Activated naive CD4-positive, alpha-beta T cell (primary cell): ENCODE results near the gene PLEKHM1.
"Not testable (repeated sequence)": the region's sequence is repeated elsewhere in the genome, so short reads cannot be mapped to it uniquely, and the experiment has no call there.

Experiments used
- DNase-seq, 4 experiments: peaks; one replicate each; lab custom pipeline; 2025; lab: John Stamatoyannopoulos, UW

The PLEKHM1 gene

DNA sequence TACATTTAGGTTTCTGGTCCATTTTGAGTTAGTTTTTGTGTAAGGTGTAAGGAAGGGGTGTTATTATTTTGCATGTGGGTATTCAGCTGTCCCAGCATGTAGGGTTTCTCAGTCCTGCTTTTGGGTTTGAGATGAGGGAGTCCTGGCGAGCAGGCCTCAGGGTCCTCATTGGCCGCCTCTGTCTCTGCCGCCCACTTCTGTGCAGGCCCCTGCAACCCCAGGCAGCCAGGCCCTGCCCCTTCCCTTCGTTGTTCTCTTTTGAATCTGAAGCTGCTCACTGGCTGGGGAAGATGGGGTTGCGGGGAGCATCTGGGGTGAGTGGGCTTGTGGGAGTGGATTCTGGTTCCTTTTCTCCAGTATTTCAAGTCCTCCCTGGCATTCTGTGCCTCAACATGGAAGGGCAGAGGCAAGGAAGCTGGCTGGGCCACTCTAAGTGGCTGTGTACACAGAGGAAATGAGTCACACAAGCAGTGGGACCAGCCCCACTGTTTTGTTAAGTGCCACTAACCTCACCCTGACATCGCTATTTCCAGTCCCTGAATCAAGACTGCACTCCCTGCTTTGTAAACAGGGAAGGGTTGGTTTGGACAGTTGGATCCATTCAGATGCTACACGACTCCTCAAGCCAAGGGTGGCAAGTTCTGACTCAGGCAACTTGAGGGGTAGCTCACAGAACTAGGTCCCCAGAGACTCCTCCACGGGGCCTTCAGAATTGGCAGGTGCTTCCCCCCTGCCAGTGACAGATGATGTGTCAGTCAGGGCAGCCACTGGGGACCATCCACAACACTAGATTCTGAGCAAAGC is 28.8 kb downstream of the PLEKHM1 start:
- not testable (repeated sequence) for DNase-seq

GRCh38 chr17:45460422-45460821 is 30.1 kb downstream of the PLEKHM1 start:
- DNase-seq, result not testable (repeated sequence)

GRCh38 chr17:45454341-45454740 is 36.2 kb downstream of the PLEKHM1 start:
- DNase-seq, result not testable (repeated sequence)

GRCh38 chr17:45453731-45454130 is 36.8 kb downstream of the PLEKHM1 start:
- not testable (repeated sequence) for DNase-seq

DNA sequence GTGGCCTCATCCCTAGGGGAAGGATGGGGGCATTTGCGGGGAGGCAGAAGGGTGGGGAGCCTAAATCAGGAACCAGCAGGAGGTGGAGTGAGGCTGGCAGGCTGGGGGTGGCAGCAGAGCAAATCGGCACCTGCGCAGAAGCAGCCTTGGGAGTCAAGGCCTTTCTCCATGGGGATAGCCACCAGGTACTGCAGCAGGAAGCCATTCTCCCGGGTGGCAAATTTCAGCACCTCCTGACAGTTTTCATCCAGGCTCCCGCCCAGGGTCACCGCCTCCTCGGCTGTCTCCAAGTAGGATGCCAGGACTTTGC is 37.3 kb downstream of the PLEKHM1 start:
- DNase-seq, result not testable (repeated sequence)

DNA sequence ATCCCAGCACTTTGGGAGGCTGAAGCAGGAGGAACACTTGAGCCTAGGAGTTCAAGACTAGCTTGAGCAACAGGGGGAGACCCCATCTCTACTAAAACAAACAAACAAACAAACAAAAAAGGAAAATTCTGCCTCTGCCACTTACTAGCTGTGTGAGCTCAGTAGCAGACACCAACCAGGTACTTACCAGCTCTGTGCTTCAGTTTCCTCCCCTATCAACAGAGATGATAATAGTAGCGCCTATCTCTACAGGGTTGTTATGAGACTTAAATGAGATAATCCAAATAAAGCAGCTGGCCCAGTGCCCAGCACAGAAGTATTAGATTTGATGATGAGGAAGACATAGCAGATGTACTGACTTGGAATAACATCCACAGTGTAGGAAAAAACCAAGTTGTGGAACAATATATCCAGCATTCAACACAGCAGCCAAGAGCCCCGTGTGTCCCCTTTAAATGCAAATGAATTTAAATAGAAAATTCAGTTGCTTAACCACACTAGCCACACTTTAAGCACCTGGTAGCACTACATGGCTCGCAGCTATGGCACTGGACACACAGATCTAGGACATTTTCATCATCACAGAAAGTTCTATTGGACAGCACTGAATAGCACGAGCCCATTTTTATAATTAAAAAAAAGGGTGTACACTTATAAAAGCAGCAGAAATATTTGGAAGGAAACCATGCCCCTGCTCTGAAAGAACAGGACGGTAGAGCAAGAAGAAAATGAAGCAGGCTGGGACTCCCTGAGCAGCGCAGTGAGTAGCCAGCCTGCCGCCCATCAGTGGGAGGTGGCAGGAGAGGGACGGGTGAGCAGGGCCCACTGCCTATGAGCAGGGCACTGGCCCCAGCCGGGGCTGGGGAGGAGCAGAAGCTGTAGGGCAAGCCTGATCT is 37.9 kb downstream of the PLEKHM1 start:
- DNase-seq, result not testable (repeated sequence)

DNA sequence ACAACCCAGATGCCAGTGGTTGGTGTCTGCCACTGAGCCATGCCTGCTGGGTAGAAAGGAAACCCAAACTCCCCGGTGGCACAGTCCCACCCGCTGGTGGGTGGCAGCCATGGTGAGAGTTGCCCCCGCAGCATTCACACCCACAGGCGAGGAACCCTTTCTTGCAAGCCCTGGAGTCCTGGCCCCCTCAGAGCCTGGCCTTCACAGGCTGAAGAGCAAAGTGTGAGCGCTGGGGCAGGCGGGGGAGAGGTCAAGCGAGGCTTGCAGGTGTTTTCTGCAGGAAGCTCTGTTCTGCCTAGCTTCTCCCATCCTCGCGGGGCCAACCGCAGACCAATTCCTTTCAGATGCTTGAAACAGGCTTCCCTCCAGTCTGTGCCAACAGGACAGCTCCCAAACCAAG is 38.9 kb downstream of the PLEKHM1 start:
- not testable (repeated sequence) for DNase-seq

- DNase-seq, result no peak
These were observed 39.4 kb downstream of the PLEKHM1 start for GRCh38 chr17:45451131-45451530.

DNA sequence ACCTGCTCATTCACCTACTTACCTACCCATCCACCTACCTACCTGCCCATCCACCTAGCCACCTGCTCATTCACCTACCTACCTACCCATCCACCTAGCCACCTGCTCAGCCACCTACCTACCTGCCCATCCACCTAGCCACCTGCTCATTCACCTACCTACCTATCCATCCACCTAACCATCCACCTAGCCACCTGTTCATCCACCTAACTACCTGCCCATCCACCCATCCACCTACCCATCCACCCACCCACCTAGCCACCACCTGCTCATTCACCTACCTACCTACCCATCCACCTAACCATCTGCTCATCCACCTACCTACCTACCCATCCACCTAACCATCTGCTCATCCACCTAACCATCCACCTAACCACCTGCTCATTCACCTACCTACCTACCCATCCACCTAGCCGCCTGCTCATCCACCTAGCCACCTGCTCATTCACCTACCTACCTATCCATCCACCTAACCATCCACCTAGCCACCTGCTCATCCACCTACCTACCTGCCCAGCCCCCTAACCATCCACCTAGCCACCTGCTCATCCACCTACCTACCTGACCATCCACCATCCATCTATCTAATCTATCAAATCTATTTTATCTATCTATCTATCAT is 40.7 kb downstream of the PLEKHM1 start:
- not testable (repeated sequence) for DNase-seq

- not testable (repeated sequence) for DNase-seq
These were observed 41.3 kb downstream of the PLEKHM1 start for GRCh38 chr17:45449260-45449659.

GRCh38 chr17:45448483-45448882 is 42.0 kb downstream of the PLEKHM1 start:
- DNase-seq, result not testable (repeated sequence)

DNA sequence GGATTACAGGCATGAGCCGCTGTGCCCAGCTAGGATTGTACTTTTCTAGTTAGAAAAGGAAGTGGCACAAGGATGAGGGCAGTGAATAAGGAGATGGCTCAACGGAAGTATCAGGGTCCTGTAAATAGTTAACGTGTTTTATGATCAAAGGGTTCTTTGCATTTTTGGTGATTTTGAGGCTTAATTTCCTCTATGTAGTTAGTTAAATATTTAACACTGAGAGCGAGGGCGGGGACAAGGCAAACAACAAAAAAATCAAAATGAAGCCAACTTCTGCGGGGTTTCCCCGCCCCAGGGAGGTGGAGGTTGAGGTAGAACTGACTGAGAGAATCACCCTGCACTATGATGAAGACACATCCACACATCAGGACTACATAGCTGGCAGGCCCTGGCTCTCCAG is 42.5 kb downstream of the PLEKHM1 start:
- not testable (repeated sequence) for DNase-seq

DNA sequence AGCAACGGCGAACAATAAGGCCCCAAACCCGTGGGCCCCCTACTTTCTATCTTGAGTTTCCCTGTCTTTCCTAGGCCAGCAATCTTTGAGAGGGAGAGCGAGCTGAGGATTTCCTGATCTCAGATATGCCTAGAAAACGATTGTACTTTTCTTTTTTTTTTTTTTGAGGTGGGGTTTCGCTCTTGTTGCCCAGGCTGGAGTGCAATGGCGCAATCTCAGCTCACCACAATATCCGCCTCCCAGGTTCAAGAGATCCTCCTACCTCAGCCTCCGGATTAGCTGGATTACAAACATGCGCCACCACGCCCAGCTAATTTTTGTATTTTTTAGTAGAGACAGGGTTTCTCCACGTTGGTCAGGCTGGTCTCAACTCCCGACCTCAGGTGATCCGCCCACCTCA is 42.9 kb downstream of the PLEKHM1 start:
- DNase-seq, result not testable (repeated sequence)

DNA sequence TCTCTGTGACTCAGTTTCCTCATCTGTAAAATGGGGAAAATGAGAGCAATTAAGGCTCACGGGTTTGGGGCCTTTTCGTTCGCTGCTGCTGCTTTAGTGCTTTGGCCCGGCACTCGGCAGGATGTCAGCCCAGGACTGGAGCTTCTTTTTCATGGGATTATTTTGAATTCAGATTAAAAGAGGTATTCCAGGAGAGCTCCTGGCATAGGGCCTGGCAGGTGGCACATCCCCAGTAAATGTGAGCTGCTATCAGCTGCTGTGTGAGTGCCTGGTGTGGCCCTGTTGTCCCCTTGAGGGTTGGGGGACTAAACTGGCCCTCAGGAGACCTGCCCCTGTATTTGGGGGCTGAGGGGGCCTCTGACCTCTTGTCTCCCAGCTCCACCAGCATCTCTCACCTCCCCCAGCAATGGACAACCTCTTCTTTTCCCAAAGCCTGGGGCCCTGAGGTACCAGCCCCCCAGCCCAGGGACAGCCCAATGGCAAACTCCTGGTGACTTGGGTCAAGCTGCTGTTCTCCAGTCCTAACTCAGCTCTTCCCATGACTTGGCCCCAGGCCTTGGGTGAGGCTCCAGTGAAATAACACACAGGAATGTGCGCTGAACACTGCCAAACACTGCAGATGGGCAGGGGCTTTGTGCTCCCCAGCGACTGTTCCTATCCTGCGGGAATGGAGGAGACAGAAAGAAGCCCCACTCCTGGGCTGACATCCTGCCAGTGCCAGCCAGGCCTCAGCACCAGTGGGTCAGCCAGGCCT is 43.5 kb downstream of the PLEKHM1 start:
- DNase-seq, result not testable (repeated sequence)

DNA sequence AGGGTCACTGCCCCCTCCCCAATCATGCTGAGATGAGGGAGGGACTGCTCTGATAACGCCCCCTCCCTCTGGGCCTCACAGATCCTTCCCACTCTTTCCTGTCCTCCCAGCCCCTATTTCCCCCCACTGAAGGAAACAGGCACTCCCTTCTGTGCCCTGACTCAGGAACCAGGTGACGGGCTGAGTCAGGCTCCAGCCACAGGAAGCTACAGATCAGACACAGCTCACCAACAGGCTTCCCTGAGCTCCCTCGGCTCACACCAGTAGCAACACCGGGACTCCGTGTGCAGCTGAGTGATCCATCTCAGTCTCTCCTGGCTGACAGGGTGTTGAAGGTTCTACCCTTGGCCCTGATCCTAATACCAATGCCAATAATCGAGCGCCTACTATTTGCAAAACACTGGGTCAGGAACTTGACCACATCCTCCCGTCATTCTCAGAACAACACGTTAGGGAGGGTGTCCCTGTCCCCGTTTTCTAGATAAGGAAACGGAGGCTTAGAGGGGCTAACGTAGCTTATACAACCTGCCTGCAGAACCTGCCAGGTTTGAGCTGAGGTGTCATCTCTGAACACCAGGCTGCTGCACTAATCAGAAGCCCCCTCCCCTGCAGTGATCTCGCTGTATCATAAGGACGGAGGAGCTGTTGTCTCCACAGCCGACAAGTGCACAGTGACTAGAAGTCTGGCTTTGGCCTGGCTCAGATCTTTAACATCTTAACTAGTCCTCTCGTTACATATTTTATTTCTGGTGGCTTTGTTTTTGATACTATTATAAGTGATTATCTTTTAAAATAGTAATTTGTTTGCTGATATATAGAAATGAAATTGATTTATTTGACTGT is 44.4 kb downstream of the PLEKHM1 start:
- not testable (repeated sequence) for DNase-seq

DNA sequence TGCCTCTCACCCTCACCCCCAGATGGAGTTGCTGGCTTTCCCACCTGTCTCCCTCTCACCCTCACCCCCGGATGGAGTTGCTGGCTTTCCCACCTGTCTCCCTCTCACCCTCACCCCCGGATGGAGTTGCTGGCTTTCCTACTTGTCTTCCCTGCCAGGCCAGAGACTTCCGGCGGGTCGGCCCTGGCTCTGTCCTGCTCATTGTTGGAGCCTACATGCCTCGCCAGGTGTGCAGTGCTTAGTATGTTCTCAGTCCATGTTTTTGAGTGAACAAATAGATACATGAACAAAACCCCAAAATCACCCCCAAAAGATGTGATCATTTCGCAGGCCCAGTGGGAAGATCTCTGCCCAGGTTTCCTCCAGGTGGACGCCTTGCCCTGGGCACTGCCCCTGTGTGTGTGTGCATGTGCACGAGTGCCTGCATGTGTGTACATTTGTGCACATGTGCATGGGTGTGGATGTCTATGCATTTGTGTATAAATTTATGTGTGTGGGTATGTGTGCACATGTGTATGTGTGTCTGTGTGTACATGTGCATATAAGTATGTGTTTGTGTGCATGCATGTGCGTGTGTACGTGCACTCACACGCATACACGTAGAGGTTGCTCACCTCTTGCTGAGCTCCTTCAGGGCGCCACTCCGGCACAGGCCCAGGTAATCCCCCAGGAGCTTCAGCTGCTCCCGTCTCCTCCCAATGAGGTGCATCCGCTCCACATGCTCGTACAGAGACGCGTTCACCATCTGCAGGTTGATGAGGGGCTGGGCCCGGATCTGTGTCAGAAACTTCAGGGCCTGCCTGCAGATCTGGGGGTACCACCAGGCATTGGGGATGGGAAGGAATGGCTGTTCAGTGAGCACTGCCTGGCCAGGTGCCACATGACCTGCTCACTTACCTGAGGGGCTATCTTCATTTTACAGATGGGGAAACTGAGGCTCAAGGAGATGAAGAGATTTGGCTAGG is 45.4 kb downstream of the PLEKHM1 start:
- not testable (repeated sequence) for DNase-seq

DNA sequence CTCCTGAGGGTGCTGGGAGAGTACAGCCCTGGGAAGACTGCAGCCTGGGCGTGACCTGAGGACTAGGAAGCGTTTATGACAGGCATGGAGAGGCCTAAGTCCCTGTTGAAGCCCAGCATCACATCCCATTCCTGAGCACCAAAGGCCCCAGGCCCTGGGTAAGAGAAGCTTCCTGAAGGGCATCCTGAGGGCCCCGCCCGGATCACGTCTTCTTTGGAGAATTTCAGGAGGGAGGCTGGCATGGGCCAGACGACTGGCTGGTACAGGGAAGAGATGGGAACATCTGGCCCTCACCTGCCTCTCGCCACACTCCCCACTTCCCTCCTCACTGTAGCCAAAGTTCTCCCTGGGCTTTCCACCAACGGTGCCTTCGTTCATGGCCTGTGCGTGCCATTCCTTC is 46.2 kb downstream of the PLEKHM1 start:
- DNase-seq, result not testable (repeated sequence)

- DNase-seq, result not testable (repeated sequence)
These were observed 46.9 kb downstream of the PLEKHM1 start for GRCh38 chr17:45443371-45444260.
